Peyer's patch (tissue), 4 donors: Measurements from ENCODE around the gene ITSN1.

Experiments used
- CTCF ChIP-seq, 6 experiments: fragments of 450-650 bp in 4 of 6; fragments of 200-600 bp in 2 of 6; sonication (generic) in 1 of 6; IDR thresholded peaks; one replicate each; pipeline ENCODE4 v1.5.1; 2017 to 2019; ENCODE audit warnings: antibody characterized with exemption in 6 of 6, mild to moderate bottlenecking in 3 of 6, moderate library complexity in 1 of 6
- POLR2A ChIP-seq, 2 donors: fragments of 450-650 bp; IDR thresholded peaks; one replicate each; pipeline ENCODE4 v1.5.1; 2017; ENCODE audit warnings: antibody characterized with exemption in 2 of 2, mild to moderate bottlenecking in 2 of 2, moderate library complexity in 2 of 2

GRCh38 chr21:33791073-33791472, 148.8 kb downstream of the ITSN1 start:
- TF ChIP-seq CTCF (IDR thresholded peaks at IDR 0.05) (no peak), POLR2A (IDR thresholded peaks at IDR 0.05) (no peak)
